HepG2 (cell line): ENCODE results near the gene ELN. TPM values are rescaled to one million over a fixed set of nuclear protein-coding genes. Genes with fewer than 3 reads are reported as not detected.
A peak's percentile ranks its signal among the peaks of the same experiment; 100 is the strongest.

Experiments
- ATAC-seq: fragments of 200-7000 bp; cut with Tn5 transposase; 3 replicates; pipeline ENCODE4 v1.9.1; 2020; ENCODE audit warnings: mild to moderate bottlenecking, moderate library complexity
- BruUV-seq: library from RNA; stranded (reverse); fragments of 400-500 nt; replicated peaks from 2 replicates; lab custom pipeline; 2021; lab: Mats Ljungman, UMichigan
- CTCF ChIA-PET: fragments of 300-600 bp; formaldehyde crosslinking; extraction: SDS; loops from one replicate; lab custom pipeline; 2021; ENCODE audit warnings: low total read pairs, inconsistent platforms, low intra/inter-chr PET ratio; lab: Yijun Ruan, JAX
- POLR2A ChIA-PET: fragments of 350-600 bp; sonication (Branson Sonifier 250); formaldehyde crosslinking; loops from one replicate; lab custom pipeline; 2020; ENCODE audit warnings: antibody characterized with exemption, inconsistent platforms; lab: Yijun Ruan, JAX
- DNase-seq: peaks from one replicate; pipeline ENCODE4 v3.0.0-alpha.2; 2015; ENCODE audit warnings: low spot score
- FAIRE-seq: peaks from 3 replicates; lab custom pipeline; 2011; peaks lifted over from hg19 to GRCh38; lab: Jason Lieb, UNC
- H2AFZ ChIP-seq: one replicate; pipeline ENCODE4 v1.6.1; 2011; ENCODE audit warnings: low read length, inconsistent platforms
- H3K27ac ChIP-seq: fragments of 300-600 bp; 3 replicates; pipeline ENCODE4 v1.8.0; 2011; ENCODE audit warnings: mixed run types, mild to moderate bottlenecking, mixed read lengths, low read length, inconsistent platforms; ENCODE audit not compliant: insufficient read depth; ENCODE audit errors: extremely low read length
- H3K27me3 ChIP-seq, 2 experiments: fragments of 200-600 bp in 1 of 2; 2 replicates in 1 of 2; 3 replicates in 1 of 2; pipeline versions ENCODE4 v1.6.0 to v1.8.0; 2011; ENCODE audit warnings: low read length in 2 of 2, mild to moderate bottlenecking in 2 of 2, moderate library complexity in 2 of 2, inconsistent platforms in 1 of 2; ENCODE audit not compliant: insufficient read depth in 2 of 2, control insufficient read depth in 1 of 2
- H3K36me3 ChIP-seq, 2 experiments: fragments of 200-600 bp in 1 of 2; replicated peaks in 1 of 2; 2 replicates in 1 of 2; 3 replicates in 1 of 2; pipeline versions ENCODE4 v1.5.1 to v1.8.0; 2011; ENCODE audit warnings: low read length in 2 of 2, inconsistent platforms in 1 of 2; ENCODE audit not compliant: insufficient read depth in 2 of 2, control insufficient read depth in 1 of 2
- H3K4me1 ChIP-seq: 2 replicates; pipeline ENCODE4 v1.5.1; 2012; ENCODE audit warnings: low read length, inconsistent platforms; ENCODE audit not compliant: insufficient read depth
- H3K4me2 ChIP-seq: 2 replicates; pipeline ENCODE4 v1.6.0; 2011; ENCODE audit warnings: low read depth, low read length, inconsistent platforms
- H3K4me3 ChIP-seq, 3 experiments: fragments of 200-600 bp in 1 of 3; sonication (generic), shearing (Covaris generic) in 1 of 3; replicated peaks in 1 of 3; 2 replicates each; pipeline ENCODE4 v1.5.1; 2011 to 2016; ENCODE audit warnings: low read length in 3 of 3, inconsistent platforms in 2 of 3, low read depth in 2 of 3, mild to moderate bottlenecking in 2 of 3, control low read depth in 1 of 3, mixed read lengths in 1 of 3; ENCODE audit not compliant: insufficient read depth in 1 of 3
- H3K79me2 ChIP-seq: one replicate; pipeline ENCODE4 v1.6.1; 2011; ENCODE audit warnings: low read length, inconsistent platforms; ENCODE audit not compliant: insufficient read depth
- H3K9ac ChIP-seq: 2 replicates; pipeline ENCODE4 v1.6.0; 2011; ENCODE audit warnings: mild to moderate bottlenecking, low read depth, low read length, inconsistent platforms; ENCODE audit not compliant: insufficient read depth
- H3K9me3 ChIP-seq: 2 replicates; pipeline ENCODE4 v1.5.1; 2012; ENCODE audit warnings: mild to moderate bottlenecking, low read length
- H4K20me1 ChIP-seq: 2 replicates; pipeline ENCODE4 v1.6.0; 2011; ENCODE audit warnings: inconsistent platforms, mild to moderate bottlenecking, low read length, moderate library complexity; ENCODE audit not compliant: insufficient read depth
- GABPA ChIP-seq, 2 experiments: IDR thresholded peaks; 2 replicates each; pipeline ENCODE4 v1.6.1; 2011 to 2016; ENCODE audit warnings: low read depth in 2 of 2, low read length in 1 of 2, missing biosample characterization in 1 of 2, missing genetic modification characterization in 1 of 2
- GATA4 ChIP-seq: sonication (generic); IDR thresholded peaks from 2 replicates; pipeline ENCODE4 v1.6.1; 2016; ENCODE audit warnings: antibody characterized with exemption, low read depth, borderline replicate concordance
- HIVEP1 ChIP-seq: sonication (generic); formaldehyde crosslinking; IDR thresholded peaks from 2 replicates; pipeline ENCODE4 v1.4.0; 2020; ENCODE audit warnings: mild to moderate bottlenecking, missing genetic modification reagents
- ISL2 ChIP-seq: sonication (generic); formaldehyde crosslinking; IDR thresholded peaks from 2 replicates; pipeline ENCODE4 v1.5.0; 2020; ENCODE audit warnings: missing genetic modification reagents
- ZNF225 ChIP-seq: sonication (generic); formaldehyde crosslinking; IDR thresholded peaks from 2 replicates; pipeline ENCODE4 v1.4.0; 2020; ENCODE audit warnings: mild to moderate bottlenecking, missing genetic modification reagents
- ZNF292 ChIP-seq: sonication (generic); formaldehyde crosslinking; IDR thresholded peaks from 2 replicates; pipeline ENCODE4 v1.8.1; 2022; ENCODE audit warnings: mild to moderate bottlenecking, low read depth, missing genetic modification reagents, borderline replicate concordance
- ZNF326 ChIP-seq: sonication (generic); formaldehyde crosslinking; IDR thresholded peaks from 2 replicates; pipeline ENCODE4 v1.4.0; 2020; ENCODE audit warnings: missing genetic modification reagents, borderline replicate concordance
- ZNF350 ChIP-seq: sonication (generic); formaldehyde crosslinking; IDR thresholded peaks from 2 replicates; pipeline ENCODE4 v1.4.0; 2020; ENCODE audit warnings: mild to moderate bottlenecking, low read depth, missing genetic modification reagents, borderline replicate concordance
- WGBS: methylation state at CpG from one replicate; pipeline ENCODE4 v1.1.6; 2017; ENCODE audit warnings: low lambda C conversion rate; 5-methylcytosine and 5-hydroxymethylcytosine counted together
- in situ Hi-C: cut with HindIII; loops from 2 replicates; pipeline ENCODE4 v1.10.0; 2017; ENCODE audit warnings: low pct_unique_long_range_greater_than_20kb; ENCODE audit not compliant: extremely low pct_ligation_motif_present
- intact Hi-C: fragments of 100-400 bp; cut with micrococcal nuclease; formaldehyde crosslinking; loops from one replicate; pipeline ENCODE4 v1.10.0; 2022; ENCODE audit not compliant: unreplicated experiment
- polyA plus RNA-seq, 8 experiments: library from polyadenylated mRNA; depleted of rRNA in 3 of 8; stranded (reverse) in 7 of 8; unstranded in 1 of 8; fragments of >200 nt; fragmentation: Illumina TruSeq in 4 of 8; extraction: Trizol in 4 of 8; gene quantifications; 2 replicates each; pipeline versions ENCODE4 v1.2.1 to v1.2.3, GENCODE V29; 2011 to 2016; ENCODE audit warnings: low read depth in 4 of 8, missing spikeins in 1 of 8, mixed read lengths in 1 of 8; ENCODE audit not compliant: insufficient read depth in 1 of 8
- total RNA-seq, 5 experiments: library from RNA; depleted of rRNA; stranded (reverse); fragments of >200 nt; fragmentation: Illumina TruSeq; extraction: Trizol; gene quantifications; 2 replicates each; pipeline ENCODE4 v1.2.3, GENCODE V29; 2016; ENCODE audit warnings: low read depth in 1 of 5
- TF ChIP-seq, protein P1 (sequence below): IDR thresholded peaks from 2 replicates; pipeline ENCODE4 v1.6.1; 2016; ENCODE audit warnings: low read depth, borderline replicate concordance
- TF ChIP-seq, protein P2 (sequence below): IDR thresholded peaks from 2 replicates; pipeline ENCODE4 v1.6.1; 2016; ENCODE audit warnings: low read depth
- TF ChIP-seq, protein P3 (sequence below): sonication (generic); formaldehyde crosslinking; IDR thresholded peaks from 2 replicates; pipeline ENCODE4 v1.4.0; 2020; ENCODE audit warnings: missing genetic modification reagents
- TF ChIP-seq, protein P4 (sequence below): sonication (generic); formaldehyde crosslinking; IDR thresholded peaks from 2 replicates; pipeline ENCODE4 v1.9.0; 2021; ENCODE audit warnings: missing genetic modification reagents, borderline replicate concordance
- TF ChIP-seq, protein P5 (sequence below): sonication (generic); formaldehyde crosslinking; IDR thresholded peaks from 2 replicates; pipeline ENCODE4 v1.5.0; 2020; ENCODE audit warnings: mild to moderate bottlenecking, missing genetic modification reagents

ELN gene
- total and polyA plus RNA-seq, 2 of the 13 experiments (the other 11 are each of a cell fraction or from before 2014, with no cell fraction given), result 0.15 to 0.37 TPM

DNA sequence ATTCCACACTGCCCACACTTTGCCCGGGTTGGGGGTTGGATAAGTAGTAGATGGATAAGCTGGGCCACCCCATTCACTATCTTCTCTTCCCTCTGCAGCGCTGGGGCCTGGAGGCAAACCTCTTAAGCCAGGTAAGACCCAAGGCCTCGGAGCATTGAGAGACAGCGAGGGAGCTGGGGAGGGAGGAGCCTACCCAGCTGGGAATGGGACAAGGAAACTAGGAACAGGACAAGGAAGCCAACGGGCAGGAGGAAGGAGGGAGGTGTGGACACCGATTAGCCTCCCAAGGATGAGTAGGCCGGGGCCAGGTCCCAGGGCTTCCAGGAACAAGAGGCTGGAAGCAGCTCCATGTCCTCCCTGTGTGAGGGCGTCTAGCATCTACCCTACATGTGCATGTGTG, 9.6 kb downstream of the ELN start:
- ATAC-seq, result peak; percentile 17; the same call in 2 of the 3 replicates
- H3K4me3 ChIP-seq, result no peak overlapping the region
- TF ChIP-seq, protein P1, sequence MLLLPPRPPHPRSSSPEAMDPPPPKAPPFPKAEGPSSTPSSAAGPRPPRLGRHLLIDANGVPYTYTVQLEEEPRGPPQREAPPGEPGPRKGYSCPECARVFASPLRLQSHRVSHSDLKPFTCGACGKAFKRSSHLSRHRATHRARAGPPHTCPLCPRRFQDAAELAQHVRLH (CRISPR knock-in tag), result no peak
- TF ChIP-seq ZNF225 (CRISPR knock-in tag) (no peak), GATA4 (no peak), ISL2 (CRISPR knock-in tag) (no peak), ZNF350 (CRISPR knock-in tag) (no peak), ZNF292 (CRISPR knock-in tag) (no peak), ZNF326 (CRISPR knock-in tag) (no peak), GABPA (IDR thresholded peaks at IDR 0.05; ENCODE audit: low read depth, low read length) (no peak), GABPA (CRISPR knock-in tag; IDR thresholded peaks at IDR 0.05; ENCODE audit: low read depth) (no peak), HIVEP1 (CRISPR knock-in tag) (no peak)
- TF ChIP-seq, protein P2, sequence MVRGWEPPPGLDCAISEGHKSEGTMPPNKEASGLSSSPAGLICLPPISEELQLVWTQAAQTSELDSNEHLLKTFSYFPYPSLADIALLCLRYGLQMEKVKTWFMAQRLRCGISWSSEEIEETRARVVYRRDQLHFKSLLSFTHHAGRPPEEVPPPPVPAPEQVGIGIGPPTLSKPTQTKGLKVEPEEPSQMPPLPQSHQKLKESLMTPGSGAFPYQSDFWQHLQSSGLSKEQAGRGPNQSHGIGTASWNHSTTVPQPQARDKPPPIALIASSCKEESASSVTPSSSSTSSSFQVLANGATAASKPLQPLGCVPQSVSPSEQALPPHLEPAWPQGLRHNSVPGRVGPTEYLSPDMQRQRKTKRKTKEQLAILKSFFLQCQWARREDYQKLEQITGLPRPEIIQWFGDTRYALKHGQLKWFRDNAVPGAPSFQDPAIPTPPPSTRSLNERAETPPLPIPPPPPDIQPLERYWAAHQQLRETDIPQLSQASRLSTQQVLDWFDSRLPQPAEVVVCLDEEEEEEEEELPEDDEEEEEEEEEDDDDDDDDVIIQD (CRISPR knock-in tag), result no peak
- TF ChIP-seq, protein P3, sequence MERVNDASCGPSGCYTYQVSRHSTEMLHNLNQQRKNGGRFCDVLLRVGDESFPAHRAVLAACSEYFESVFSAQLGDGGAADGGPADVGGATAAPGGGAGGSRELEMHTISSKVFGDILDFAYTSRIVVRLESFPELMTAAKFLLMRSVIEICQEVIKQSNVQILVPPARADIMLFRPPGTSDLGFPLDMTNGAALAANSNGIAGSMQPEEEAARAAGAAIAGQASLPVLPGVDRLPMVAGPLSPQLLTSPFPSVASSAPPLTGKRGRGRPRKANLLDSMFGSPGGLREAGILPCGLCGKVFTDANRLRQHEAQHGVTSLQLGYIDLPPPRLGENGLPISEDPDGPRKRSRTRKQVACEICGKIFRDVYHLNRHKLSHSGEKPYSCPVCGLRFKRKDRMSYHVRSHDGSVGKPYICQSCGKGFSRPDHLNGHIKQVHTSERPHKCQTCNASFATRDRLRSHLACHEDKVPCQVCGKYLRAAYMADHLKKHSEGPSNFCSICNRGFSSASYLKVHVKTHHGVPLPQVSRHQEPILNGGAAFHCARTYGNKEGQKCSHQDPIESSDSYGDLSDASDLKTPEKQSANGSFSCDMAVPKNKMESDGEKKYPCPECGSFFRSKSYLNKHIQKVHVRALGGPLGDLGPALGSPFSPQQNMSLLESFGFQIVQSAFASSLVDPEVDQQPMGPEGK (CRISPR knock-in tag), result no peak
- TF ChIP-seq, protein P4, sequence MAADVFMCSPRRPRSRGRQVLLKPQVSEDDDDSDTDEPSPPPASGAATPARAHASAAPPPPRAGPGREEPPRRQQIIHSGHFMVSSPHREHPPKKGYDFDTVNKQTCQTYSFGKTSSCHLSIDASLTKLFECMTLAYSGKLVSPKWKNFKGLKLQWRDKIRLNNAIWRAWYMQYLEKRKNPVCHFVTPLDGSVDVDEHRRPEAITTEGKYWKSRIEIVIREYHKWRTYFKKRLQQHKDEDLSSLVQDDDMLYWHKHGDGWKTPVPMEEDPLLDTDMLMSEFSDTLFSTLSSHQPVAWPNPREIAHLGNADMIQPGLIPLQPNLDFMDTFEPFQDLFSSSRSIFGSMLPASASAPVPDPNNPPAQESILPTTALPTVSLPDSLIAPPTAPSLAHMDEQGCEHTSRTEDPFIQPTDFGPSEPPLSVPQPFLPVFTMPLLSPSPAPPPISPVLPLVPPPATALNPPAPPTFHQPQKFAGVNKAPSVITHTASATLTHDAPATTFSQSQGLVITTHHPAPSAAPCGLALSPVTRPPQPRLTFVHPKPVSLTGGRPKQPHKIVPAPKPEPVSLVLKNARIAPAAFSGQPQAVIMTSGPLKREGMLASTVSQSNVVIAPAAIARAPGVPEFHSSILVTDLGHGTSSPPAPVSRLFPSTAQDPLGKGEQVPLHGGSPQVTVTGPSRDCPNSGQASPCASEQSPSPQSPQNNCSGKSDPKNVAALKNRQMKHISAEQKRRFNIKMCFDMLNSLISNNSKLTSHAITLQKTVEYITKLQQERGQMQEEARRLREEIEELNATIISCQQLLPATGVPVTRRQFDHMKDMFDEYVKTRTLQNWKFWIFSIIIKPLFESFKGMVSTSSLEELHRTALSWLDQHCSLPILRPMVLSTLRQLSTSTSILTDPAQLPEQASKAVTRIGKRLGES (CRISPR knock-in tag), result no peak
- TF ChIP-seq, protein P5, sequence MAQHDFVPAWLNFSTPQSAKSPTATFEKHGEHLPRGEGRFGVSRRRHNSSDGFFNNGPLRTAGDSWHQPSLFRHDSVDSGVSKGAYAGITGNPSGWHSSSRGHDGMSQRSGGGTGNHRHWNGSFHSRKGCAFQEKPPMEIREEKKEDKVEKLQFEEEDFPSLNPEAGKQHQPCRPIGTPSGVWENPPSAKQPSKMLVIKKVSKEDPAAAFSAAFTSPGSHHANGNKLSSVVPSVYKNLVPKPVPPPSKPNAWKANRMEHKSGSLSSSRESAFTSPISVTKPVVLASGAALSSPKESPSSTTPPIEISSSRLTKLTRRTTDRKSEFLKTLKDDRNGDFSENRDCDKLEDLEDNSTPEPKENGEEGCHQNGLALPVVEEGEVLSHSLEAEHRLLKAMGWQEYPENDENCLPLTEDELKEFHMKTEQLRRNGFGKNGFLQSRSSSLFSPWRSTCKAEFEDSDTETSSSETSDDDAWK (CRISPR knock-in tag), result no peak
- TF ChIP-seq, all 625 proteins: peak for 0
- Histone ChIP-seq H3K9me3 (no peaks in the 10 kb centered on the region), H3K9ac (no peak overlapping the region), H3K27me3 (peaks cover 11 to 60% of the 10 kb centered on the region in 2 experiments; a peak in 4 of 5 replicates), H3K4me1 (no peaks in the 10 kb centered on the region), H2AFZ (no peak overlapping the region), H4K20me1 (no peaks in the 10 kb centered on the region), H3K27ac (no peak overlapping the region), H3K36me3 (no peaks in the 10 kb centered on the region), H3K79me2 (no peaks in the 10 kb centered on the region), H3K4me2 (no peak overlapping the region)
- in situ Hi-C loops (no loop called here), intact Hi-C loops (no loop called here)
- ChIA-PET POLR2A (interaction anchor here (0.6 kb wide), 1 partner anchor 162 kb away, joined by 3 read pairs; no protein-coding TSS in a partner anchor), CTCF (no interaction called here)
- WGBS, result 32% methylated on average over 7 of the region's 8 CpGs
- DNase-seq, result no peak
- BruUV-seq, result no TSS peak
- FAIRE-seq, result no peak
